ENCODE measurements around the gene KRTAP5-1.

DNA sequence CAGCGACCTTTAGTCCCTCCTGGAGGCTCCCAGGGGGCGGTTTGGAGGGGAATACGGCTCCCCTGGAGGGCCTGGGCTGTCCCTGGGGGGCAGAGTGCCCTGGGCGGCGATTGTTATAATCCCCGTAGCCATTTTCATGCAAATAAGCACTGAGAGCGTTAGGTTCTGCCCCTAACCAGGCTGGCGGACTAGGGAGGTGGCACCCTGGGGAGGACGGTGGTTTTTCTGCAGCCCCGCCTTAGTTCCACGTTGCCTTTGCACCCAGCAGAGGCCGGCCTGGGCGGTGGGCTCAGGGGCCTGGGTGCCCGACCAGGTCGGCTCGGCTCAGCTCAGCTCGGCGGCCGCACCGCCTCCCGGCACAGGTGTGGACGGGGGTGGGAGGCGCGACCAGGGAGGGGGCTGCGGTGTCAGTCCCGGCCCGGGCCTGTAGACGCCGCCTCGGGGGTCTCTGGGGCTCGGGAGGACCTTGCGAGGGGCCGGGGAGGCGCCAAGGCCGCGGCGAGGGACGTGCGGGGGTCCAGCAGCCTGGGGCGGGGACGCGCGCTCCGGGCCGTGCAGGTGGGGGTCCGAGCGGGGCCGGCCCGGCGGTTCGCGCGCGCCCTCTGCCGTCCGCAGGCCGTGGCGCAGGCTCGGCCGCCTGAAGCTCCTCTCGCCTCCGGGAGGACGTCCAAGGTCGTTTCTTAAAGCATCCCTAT, 10.7 kb downstream of the KRTAP5-1 start:
- TF ChIP-seq CTCF (IDR thresholded peaks at IDR 0.05) (peak in 3 of 6 experiments; percentile 90 to 95 (median 91)), POLR2A (IDR thresholded peaks at IDR 0.05) (no peak)

Data from adrenal gland (tissue), 5 donors.